CD4-positive, alpha-beta T cell treated with Interleukin-15 for 1 hour (primary cell): Measurements from ENCODE around the gene SLC30A5.
"Not testable (repeated sequence)": the region's sequence is repeated elsewhere in the genome, so short reads cannot be mapped to it uniquely, and the experiment has no call there.

Experiments used
- DNase-seq: peaks from one replicate; pipeline ENCODE4 v3.0.0-alpha.2; 2020

The SLC30A5 gene

DNA sequence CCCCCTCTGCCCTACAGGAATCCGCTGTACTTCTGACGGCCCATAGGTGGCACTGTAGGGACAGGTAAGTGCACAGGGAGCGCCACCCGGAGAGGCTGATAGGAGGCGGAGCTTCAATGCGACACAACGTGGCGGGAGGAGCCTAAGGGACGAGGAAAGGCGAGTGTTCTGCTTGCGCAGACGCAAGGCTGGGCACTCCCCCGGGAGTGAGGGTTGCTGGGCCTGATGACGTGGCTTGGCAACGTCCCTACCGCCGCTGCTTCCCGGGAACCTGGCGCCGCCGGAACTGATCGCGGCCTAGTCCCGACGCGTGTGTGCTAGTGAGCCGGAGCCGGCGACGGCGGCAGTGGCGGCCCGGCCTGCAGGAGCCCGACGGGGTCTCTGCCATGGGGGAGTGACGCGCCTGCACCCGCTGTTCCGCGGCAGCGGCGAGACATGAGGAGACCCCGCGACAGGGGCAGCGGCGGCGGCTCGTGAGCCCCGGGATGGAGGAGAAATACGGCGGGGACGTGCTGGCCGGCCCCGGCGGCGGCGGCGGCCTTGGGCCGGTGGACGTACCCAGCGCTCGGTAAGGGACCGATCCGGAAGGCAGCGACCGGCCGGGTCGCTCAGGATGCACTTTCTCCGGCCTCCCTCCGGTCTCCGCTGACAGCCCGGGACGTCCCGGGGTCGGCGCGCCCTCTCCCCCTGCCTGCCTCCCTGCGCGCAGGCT lies at the start of gene SLC30A5:
TSS of gene SLC30A5 (plus strand) at position 244 of the 712 bp plus-strand sequence. CDS start at position 486, 242 bp downstream.
- DNase-seq: peak; percentile 100

DNA sequence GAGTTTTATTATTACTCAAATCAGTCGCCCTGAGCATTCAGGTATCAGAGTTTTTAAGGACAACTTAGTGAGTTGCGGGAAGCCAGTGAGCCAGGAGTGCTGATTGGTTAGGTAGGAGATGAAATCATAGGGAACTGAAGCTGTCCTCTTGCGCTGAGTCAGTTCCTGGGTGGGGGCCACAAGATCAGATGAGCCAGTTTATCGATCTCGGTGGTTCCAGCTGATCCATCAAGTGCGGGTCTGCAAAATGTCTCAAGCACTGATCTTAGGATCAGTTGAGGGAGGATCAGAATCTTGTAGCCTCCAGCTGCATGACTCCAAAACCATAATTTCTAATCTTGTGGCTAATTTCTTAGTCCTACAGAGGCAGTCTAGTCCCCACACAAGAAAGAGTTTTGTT lies 48.6 kb upstream of the SLC30A5 start:
- DNase-seq: not testable (repeated sequence)

- DNase-seq: no peak
Measured at GRCh38 chr5:69046375-69046957, 47.3 kb upstream of the SLC30A5 start.

DNA sequence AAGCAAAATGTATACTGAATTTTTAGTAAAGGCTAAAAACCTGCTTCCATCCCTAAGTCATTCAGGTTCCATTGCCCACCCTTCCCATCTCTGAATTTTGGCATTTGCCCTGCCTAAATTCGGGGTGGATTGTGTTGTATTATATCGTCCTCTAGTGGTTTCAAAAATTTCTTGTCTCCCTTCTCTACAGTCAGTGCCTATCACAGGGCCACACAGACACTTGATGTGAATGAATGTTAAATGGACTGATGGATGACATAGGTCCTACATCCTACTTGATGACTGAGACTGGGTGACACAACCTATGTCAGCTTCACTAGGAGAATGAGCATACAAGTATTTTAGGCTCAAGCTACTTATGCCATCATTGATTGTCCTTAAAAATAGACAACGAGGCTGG lies 45.6 kb upstream of the SLC30A5 start:
- DNase-seq: no peak

DNA sequence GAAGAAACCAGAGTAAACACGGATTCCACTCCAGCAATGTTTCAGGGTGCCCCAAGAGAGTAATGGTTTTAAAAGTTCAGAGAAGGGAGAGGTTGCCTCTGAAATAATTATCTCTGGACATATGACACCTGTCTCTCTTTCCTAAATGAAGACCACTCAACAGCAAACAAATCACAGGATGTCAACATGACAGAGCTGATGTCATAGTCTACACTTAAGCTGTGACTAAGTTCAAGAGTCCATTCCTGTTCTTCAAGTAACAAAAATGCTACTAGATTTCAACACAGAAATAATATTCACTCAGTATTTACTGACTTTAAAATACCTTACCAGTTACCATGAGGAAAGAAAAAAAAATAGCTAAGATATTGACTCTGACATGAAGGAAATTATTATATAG lies 44.7 kb upstream of the SLC30A5 start:
- DNase-seq: no peak

DNA sequence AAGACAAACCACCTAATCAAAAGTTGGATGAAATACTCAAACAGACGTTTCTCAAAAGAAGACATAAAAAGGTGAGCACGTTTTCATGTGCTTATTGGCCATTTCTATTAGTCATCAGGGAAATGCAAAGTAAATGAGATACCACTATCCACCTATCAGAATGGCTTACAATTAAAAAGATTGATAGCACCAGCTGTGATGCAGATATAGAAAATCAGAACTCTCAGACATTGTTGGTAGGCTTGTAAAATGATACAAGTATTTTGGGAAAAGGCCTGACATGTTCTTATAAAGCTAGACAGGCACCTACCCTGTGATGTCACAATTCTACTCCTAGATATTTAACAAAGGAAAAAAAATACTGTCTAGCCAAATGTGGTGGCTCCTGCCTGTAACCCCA lies 44.0 kb upstream of the SLC30A5 start:
- no peak for DNase-seq

DNA sequence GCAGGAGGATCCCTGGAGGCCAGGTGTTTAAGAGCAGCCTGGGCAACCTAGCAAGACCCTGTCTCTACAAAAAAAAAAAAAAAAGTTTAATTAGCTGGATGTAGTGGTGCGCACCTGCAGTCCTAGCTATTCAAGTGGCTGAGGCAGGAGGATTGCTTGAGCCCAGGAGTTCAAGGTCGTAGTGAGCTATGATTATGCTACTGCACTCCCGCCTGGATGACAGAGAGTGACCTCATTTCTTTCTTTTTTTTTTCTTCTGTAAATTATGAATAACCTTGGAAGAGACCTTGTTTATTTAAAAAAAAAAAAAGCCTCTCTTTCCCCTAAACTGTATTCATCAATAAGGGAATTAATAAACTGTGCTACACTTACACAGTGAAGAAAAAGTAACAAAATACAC lies 43.6 kb upstream of the SLC30A5 start:
- DNase-seq: no peak

GRCh38 chr5:69052181-69052580 lies 41.6 kb upstream of the SLC30A5 start:
- no peak for DNase-seq

- no peak for DNase-seq
Measured at GRCh38 chr5:69074664-69075521, 18.9 kb upstream of the SLC30A5 start.

DNA sequence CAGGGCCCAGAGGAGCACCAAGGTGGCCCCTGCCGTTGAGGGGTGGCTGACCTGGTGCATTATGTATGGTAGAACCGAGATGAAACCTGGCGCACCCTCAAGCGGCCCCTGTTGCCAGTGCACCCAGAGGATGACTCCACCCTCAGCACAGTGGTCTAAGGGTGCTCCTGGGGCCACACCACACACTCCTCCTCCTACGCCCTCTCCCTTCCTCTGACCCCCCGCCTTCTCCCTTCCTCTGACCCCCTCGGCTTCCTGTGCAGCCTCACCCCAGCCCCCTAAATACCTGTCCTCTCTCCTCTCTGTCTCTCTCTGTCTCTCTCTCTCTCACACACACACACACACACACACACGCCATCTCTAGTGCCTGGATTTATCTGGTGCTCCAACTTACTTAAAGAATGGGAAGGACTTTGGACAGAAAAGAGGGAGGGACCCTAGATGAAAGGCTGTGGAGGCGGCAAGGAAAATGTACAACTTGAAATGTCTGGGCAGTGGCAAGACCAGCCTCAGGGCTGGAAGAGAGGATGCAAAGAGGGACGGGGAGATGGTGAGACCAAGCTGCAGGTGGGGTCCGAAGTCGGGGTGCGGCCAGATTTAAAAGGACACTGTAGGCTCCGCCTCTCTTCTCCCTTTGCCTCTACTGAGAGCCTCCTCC lies 18.2 kb upstream of the SLC30A5 start:
- no peak for DNase-seq

- no peak for DNase-seq
Measured at GRCh38 chr5:69078921-69079540, 14.8 kb upstream of the SLC30A5 start.

DNA sequence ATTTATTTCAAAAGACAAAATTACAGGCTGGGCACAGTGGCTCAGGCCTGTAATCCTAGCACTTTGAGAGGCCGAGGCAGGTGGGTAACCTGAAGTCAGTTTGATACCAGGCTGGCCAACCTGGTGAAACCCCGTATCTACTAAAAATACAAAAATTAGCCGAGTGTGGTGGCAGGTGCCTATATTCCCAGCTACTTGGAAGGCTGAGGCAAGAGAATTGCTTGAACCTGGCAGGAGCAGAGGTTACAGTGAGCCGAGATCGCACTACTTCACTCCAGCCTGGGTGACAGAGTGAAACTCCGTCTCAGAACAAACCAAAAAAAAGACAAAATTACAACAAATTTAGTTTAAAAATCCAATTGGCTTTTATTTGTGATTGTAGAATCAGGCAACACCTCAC lies 14.3 kb upstream of the SLC30A5 start:
- no peak for DNase-seq

GRCh38 chr5:69083412-69083811 lies 10.4 kb upstream of the SLC30A5 start:
- no peak for DNase-seq

GRCh38 chr5:69084195-69084594 lies 9.6 kb upstream of the SLC30A5 start:
- no peak for DNase-seq

DNA sequence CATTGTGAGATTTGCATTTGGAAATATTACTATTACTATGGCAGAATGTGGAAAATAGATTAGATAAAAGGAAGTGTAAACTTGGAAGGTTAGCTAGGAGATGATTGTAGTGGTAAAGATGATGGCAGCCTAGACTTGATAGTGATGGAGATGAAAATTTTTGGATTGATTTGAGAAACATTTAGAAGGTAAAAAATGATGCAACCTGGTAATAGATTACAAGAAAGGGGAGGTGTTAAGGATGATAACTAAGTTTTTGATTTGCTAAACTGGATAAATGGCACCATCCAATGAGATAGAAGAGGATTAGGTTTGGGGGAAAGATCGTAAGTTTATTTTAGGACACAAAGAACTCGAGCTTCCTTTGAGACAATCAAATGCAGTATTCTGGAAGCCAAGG lies 8.9 kb upstream of the SLC30A5 start:
- DNase-seq: no peak

- DNase-seq: no peak
Measured at GRCh38 chr5:69086206-69086605, 7.6 kb upstream of the SLC30A5 start.

- not testable (repeated sequence) for DNase-seq
Measured at GRCh38 chr5:69088006-69088405, 5.8 kb upstream of the SLC30A5 start.

DNA sequence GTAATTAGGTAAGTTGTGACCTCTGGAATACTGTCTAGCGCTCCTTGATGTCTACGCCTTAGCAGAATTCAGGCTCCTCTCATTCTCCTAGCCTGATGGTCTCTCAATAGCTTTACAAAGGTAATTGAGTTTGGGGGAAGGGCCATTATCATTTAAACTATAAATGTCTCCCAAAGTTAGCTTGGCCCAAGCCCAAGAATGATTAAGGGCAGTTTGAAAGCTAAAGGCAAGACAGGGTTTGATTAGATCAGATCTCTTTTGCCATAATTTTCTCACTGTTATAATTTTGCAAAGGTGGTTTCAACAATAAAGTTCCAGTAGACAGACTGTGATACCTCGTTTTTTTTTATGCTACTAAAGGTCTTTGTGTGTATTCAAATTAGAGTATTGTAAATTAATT lies 3.7 kb upstream of the SLC30A5 start:
- DNase-seq: no peak

GRCh38 chr5:69091771-69092170 lies 2.0 kb upstream of the SLC30A5 start:
- DNase-seq: no peak

DNA sequence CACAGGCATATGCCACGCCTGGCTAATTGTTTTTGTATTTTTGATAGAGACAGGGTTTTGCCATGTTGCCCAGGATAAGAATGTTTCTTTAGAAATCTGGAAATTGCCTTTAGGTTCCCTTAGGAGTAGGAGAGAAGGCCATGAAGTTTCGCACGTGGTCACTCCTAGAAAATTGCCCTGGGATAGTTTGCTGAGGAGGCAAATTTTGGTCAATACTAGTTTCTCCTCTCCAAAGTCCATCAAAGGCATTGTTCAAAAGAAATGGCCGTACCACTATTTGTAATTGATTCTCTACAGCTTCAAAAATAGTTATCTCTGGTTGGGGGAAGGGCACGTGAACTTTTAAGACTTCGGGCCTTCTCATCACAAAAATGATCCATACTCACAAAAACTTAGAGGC lies 845 bp upstream of the SLC30A5 start:
- no peak for DNase-seq

DNA sequence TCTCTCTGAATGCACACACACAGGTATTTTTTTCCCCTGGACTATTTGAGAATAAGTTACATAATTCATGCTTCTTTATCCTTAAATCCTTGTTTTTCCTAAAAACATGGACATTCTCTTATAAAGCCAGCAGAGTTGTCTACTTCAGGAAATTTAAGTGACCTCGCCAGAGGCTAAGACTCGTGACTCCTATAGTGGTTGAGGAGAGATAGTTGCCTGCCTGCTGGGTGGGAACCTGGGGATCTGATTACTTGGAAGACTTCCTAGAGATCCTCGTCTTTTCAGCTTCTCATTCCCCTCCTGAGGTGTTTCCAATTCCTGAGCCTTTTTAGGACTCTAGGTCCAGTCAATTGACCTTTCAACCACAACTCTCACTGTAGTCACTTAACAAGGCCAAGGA lies 5.5 kb downstream of the SLC30A5 start:
- DNase-seq: no peak

GRCh38 chr5:69103521-69103920 lies 9.7 kb downstream of the SLC30A5 start:
- no peak for DNase-seq
